A673 (cell line): Measurements from ENCODE around the gene RAB26. TPM values are rescaled to one million over a fixed set of nuclear protein-coding genes. Genes with fewer than 3 reads are reported as not detected.

Experiments
- BruUV-seq: library from RNA; stranded (reverse); fragments of 400-500 nt; replicated peaks from 2 replicates; lab custom pipeline; 2021; lab: Mats Ljungman, UMichigan
- CTCF ChIA-PET: fragments of 300-600 bp; sonication (Branson Sonifier 250); formaldehyde crosslinking; loops from one replicate; lab custom pipeline; 2022; ENCODE audit warnings: antibody characterized with exemption; lab: Charles Lee
- POLR2A ChIA-PET: fragments of 300-600 bp; sonication (Branson Sonifier 250); formaldehyde crosslinking; loops from one replicate; lab custom pipeline; 2022; ENCODE audit warnings: antibody characterized with exemption; ENCODE audit not compliant: low non-redundant PET; lab: Charles Lee
- DNase-seq: peaks from one replicate; pipeline ENCODE4 v3.0.0-alpha.2; 2015; ENCODE audit warnings: low spot score
- H3K27ac ChIP-seq: fragments of 200-600 bp; sonication (generic); 2 replicates; pipeline ENCODE4 v1.5.1; 2016; ENCODE audit warnings: mixed run types, low read depth, mild to moderate bottlenecking, mixed read lengths, antibody characterized with exemption, low read length; ENCODE audit not compliant: poor library complexity, severe bottlenecking
- H3K27me3 ChIP-seq: fragments of 200-600 bp; sonication (generic); replicated peaks from 2 replicates; pipeline ENCODE4 v1.6.1; 2017; ENCODE audit warnings: mixed run types, low read depth, mild to moderate bottlenecking, mixed read lengths, antibody characterized with exemption, low read length; ENCODE audit not compliant: insufficient read depth, poor library complexity
- H3K36me3 ChIP-seq: fragments of 200-600 bp; sonication (generic); 2 replicates; pipeline ENCODE4 v1.6.1; 2016; ENCODE audit warnings: mixed run types, mild to moderate bottlenecking, mixed read lengths, antibody characterized with exemption, low read length; ENCODE audit not compliant: insufficient read depth, poor library complexity, severe bottlenecking
- H3K4me1 ChIP-seq: fragments of 200-600 bp; sonication (generic); 2 replicates; pipeline ENCODE4 v1.6.1; 2017; ENCODE audit warnings: mixed run types, mild to moderate bottlenecking, mixed read lengths, antibody characterized with exemption, low read length; ENCODE audit not compliant: insufficient read depth, poor library complexity, severe bottlenecking
- H3K4me3 ChIP-seq: fragments of 200-600 bp; sonication (generic); 2 replicates; pipeline ENCODE4 v1.5.1; 2016; ENCODE audit warnings: low read depth, mixed run types, mild to moderate bottlenecking, mixed read lengths, low read length; ENCODE audit not compliant: poor library complexity, severe bottlenecking
- H3K9me3 ChIP-seq: fragments of 200-600 bp; sonication (generic); 2 replicates; pipeline ENCODE4 v1.6.1; 2016; ENCODE audit warnings: mixed run types, low read depth, mild to moderate bottlenecking, mixed read lengths, antibody characterized with exemption, low read length; ENCODE audit not compliant: poor library complexity, severe bottlenecking
- EZH2 ChIP-seq: fragments of 200-600 bp; sonication (generic); IDR thresholded peaks from 2 replicates; pipeline ENCODE4 v1.6.1; 2017; ENCODE audit warnings: borderline replicate concordance, low read depth, mild to moderate bottlenecking, mixed read lengths, antibody characterized with exemption, low read length; ENCODE audit not compliant: poor library complexity, severe bottlenecking
- intact Hi-C: fragments of 100-400 bp; cut with micrococcal nuclease; formaldehyde crosslinking; loops from one replicate; pipeline ENCODE4 v1.10.0; 2022; ENCODE audit not compliant: unreplicated experiment
- total RNA-seq: library from RNA; stranded (reverse); gene quantifications from 2 replicates; pipeline ENCODE4 v1.2.3, GENCODE V29; 2021
- TF ChIP-seq, protein P1 (sequence below): fragments of 300-800, 200-600 bp; sonication (generic); conservative IDR thresholded peaks from 2 replicates; pipeline ENCODE4 v1.5.1; 2017; ENCODE audit warnings: low read depth, mild to moderate bottlenecking, antibody characterized with exemption, low read length, moderate library complexity, mixed read lengths

RAB26 gene
- total RNA-seq, 1 experiment from 2014 or later = 0.49 TPM

DNA sequence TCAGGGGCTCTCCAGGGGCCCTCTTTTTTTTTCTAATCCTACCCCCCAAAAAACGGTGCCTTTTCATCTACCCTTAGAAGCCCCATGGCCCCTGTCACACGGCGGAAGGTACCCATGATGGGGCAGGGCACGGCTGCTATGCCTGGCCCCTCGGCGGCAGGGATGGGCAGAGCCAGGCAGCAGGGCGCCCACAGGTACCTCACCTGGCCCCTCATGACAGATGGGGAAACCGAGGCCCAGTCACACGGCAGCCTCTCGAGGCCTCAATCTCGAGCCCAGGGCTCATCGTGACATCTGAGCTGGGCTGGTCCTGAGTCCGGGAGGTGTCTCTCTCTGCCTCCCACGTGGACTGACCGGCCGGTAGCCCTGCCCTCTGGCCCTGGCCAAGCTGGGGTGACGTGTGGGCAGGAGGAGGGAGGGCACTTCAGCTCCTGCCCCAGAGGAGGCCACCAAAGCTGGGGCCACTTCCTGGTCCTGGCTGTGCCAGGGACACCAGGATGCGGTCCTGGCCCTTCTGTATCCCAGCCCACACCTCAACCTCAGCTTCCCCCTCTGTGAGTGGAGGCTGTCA is 18.7 kb downstream of the RAB26 start:
- peaks cover 10% of the 10 kb centered on the region for H3K36me3 ChIP-seq
- ChIA-PET POLR2A (no interaction called here), CTCF (no interaction called here)
- no peak for DNase-seq
- no peaks in the 10 kb centered on the region for H3K9me3 ChIP-seq
- no peak overlapping the region for H3K4me3 ChIP-seq
- intact Hi-C loops = no loop called here
- no peak for TF ChIP-seq EZH2
- TF ChIP-seq, protein P1, sequence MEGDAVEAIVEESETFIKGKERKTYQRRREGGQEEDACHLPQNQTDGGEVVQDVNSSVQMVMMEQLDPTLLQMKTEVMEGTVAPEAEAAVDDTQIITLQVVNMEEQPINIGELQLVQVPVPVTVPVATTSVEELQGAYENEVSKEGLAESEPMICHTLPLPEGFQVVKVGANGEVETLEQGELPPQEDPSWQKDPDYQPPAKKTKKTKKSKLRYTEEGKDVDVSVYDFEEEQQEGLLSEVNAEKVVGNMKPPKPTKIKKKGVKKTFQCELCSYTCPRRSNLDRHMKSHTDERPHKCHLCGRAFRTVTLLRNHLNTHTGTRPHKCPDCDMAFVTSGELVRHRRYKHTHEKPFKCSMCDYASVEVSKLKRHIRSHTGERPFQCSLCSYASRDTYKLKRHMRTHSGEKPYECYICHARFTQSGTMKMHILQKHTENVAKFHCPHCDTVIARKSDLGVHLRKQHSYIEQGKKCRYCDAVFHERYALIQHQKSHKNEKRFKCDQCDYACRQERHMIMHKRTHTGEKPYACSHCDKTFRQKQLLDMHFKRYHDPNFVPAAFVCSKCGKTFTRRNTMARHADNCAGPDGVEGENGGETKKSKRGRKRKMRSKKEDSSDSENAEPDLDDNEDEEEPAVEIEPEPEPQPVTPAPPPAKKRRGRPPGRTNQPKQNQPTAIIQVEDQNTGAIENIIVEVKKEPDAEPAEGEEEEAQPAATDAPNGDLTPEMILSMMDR = no peak
- H3K27me3 ChIP-seq = no peaks in the 10 kb centered on the region
- no TSS peak for BruUV-seq
- H3K4me1 ChIP-seq = no peaks in the 10 kb centered on the region
- no peak overlapping the region for H3K27ac ChIP-seq

DNA sequence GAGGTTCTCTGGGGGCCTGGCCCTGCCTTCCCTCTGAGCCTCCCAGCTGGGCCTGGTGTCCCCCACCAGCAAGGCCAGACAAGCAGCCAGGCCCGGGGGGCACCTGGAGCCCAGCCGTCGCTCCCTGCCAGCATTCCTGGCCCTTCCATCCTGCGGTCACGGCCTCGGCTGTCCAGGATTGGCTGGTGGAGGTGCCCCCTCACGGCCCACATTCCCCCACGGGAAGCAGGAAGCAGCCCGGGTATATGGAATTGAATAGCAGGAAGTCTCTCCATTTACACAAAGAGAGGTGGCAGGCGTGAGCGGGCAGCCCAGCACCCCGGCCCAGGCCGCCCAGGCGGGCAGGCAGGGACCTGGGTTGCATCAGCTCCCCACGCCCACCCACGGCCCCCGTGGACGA is 21.7 kb downstream of the RAB26 start:
- ChIA-PET CTCF (no interaction called here), POLR2A (no interaction called here)
- Histone ChIP-seq H3K27me3 (no peaks in the 10 kb centered on the region), H3K36me3 (peaks cover 20% of the 10 kb centered on the region), H3K4me3 (no peak overlapping the region), H3K4me1 (no peaks in the 10 kb centered on the region), H3K27ac (peak overlapping the region; percentile 61), H3K9me3 (no peaks in the 10 kb centered on the region)
- intact Hi-C loops = no loop called here
- TF ChIP-seq, protein P1 = no peak
- no peak for TF ChIP-seq EZH2
- BruUV-seq = no TSS peak
- DNase-seq = no peak

DNA sequence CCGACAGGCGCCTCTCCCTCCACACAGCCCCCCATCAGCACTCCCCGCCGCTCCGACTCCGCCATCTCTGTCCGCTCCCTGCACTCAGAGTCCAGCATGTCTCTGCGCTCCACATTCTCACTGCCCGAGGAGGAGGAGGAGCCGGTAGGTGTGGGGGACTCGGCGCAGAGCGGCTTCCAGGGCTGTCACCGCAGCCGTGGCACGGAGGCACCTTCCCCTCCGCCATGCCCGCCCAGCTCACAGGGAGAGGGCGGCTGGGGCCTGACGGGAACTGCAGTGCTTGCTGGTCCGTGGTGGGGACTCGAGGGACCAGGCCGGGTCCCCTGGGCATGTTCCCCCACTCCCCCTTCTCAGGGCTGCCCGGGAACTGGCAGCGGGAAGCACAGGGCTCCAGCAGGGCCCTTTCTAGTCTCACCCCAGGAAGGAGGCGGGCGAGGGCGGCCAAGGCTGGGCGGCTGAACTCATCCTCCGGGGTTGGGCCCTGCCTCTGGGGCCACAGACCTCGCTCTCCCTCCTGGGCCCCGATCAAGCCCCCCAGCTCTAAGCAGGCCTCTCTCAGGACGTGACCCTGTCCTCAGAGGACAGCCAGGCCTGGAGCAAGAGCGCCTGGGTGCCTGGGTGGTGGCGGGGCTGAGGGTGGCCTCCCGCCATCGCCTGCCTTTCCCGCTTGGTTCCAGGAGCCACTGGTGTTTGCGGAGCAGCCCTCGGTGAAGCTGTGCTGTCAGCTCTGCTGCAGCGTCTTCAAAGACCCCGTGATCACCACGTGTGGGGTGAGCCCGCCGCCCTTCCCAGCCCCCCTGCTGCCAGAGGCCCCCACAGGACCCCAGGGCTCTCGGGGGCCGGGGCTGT is 22.4 kb downstream of the RAB26 start:
- intact Hi-C loops = no loop called here
- Histone ChIP-seq H3K27ac (no peak overlapping the region), H3K4me3 (no peak overlapping the region), H3K4me1 (no peaks in the 10 kb centered on the region), H3K27me3 (no peaks in the 10 kb centered on the region), H3K9me3 (no peaks in the 10 kb centered on the region), H3K36me3 (peaks cover 26% of the 10 kb centered on the region)
- ChIA-PET POLR2A (interaction anchor here (0.6 kb wide), 1 partner anchor 25 kb away, joined by 4 read pairs; no protein-coding TSS in a partner anchor), CTCF (no interaction called here)
- no TSS peak for BruUV-seq
- no peak for TF ChIP-seq EZH2
- TF ChIP-seq, protein P1 = no peak
- no peak for DNase-seq
